Activated T-cell treated with anti-CD3 and anti-CD28 coated beads for 1 hour (primary cell): ENCODE measurements around the gene COL6A3.

Experiments used
- DNase-seq: peaks from one replicate; pipeline ENCODE4 v3.0.0-alpha.2; 2020; ENCODE audit warnings: low read depth

The COL6A3 gene

GRCh38 chr2:237345891-237346640 lies 67.9 kb downstream of the COL6A3 start:
- no peak for DNase-seq

DNA sequence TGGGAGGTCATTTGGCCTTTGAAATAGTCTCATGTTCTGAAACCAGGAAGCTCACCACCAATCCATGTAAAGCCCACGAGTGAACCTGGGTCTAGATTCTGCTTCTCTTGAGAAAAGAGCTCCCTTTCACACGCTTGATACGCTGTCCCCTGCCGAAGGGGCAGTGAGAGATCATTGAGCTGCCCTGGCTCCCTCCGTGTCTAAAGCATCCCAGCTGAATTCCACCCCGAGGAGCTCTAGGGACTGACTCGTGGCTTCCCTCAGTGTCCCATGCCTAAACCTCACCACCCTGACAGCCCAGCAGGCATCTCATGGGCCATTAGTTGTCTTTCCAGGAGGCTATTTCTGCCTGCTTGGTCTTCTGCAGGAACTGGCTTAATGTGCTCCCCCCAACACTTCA lies 68.6 kb downstream of the COL6A3 start:
- DNase-seq: no peak

DNA sequence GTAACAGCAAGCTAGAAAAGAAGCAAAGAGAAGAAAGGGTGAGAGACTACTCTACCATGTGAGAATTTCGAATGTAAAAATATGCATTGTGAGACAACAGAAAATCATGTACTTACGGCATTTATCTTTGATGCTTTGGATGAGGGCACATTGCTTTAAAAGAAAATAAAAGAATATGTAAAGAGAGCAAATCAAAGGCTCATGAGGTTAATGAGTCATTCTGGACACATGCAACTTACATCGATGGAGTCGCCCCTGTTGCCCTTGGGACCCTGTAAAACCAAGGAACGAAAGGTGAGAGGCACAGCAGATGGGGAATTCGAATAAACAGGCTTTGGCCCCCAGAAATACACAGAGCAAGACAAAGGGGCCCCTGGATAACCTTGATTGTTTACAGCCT lies 69.0 kb downstream of the COL6A3 start:
- DNase-seq: no peak

DNA sequence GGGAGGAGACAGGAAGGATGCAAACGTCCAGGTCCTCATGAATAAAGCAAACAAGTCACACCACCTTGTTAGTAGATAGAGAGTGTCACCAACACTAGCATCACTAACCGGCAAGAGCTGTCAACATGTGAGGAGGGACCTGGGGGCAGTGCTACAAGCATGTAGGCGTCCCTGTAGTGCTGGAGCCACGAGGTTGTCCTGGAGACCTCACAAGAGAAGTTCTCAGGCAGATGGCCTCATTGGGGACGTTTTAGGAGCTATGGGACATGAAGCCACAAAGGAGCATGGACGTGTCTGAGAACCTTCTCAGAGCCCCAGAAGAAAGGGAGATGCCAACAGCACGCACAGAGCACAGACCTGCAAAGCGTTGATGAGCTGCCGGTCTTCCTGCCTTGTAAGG lies 70.0 kb downstream of the COL6A3 start:
- DNase-seq: no peak

DNA sequence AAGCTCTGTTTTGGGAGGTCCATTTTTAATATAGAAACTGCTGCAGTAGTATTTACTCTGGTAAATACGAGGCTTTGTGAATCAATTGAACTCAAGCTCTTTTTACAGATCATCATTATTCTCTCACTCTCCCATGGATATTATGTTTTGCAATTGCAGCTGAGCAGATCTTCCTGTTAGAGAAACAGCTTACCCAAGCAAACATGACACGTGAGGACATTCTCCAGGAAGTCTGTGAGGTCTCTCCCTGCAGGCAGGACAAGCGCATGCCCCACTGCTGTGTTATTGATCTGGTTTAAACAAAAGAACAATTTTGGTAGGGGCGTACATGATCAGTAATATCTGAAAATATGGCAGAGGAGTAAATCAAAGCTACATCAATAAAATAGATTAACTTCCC lies 72.1 kb downstream of the COL6A3 start:
- DNase-seq: no peak

- no peak for DNase-seq
These were observed 76.4 kb downstream of the COL6A3 start for GRCh38 chr2:237337586-237337985.

- no peak for DNase-seq
These were observed 77.8 kb downstream of the COL6A3 start for GRCh38 chr2:237336131-237336530.

GRCh38 chr2:237333748-237334147 lies 80.2 kb downstream of the COL6A3 start:
- no peak for DNase-seq

- no peak for DNase-seq
These were observed 83.4 kb downstream of the COL6A3 start for GRCh38 chr2:237330541-237330940.

DNA sequence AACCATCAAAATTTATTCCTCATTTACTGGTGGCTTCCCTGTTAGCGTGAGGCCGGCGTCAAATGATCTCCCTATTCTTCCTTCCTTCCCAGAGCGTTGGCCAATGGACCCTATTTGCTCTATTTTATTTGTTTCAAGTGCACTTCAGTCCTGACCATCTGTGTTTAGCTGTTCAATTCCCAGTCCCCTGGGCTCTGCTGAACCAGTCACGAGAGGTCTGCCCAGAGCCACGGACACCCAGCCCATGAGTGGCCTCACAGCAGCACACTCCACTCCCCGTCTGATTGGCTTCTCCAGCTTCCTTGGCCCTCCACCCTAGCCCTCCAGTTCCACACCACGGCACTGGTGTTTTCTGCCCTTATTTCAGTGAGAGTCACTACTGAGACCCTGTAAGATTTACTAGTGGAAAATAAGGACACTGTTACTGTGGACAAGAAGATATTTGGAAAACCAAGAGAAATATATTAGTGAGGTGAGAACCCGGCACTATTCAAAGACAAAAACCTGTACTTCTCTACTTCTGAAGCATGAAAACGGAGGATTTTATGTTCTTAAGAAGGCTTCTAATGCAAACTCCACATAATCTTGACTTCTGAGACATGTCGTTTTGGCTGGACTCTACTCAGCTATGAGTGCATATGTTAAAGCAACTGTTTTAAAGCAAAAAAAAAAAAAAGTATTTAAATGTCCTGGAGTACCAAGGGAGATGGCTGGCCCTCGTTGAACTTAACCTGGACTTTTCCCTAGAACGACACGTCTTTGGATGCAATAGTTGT lies 86.6 kb downstream of the COL6A3 start:
- no peak for DNase-seq

GRCh38 chr2:237326266-237327171 lies 87.4 kb downstream of the COL6A3 start:
- DNase-seq: no peak

GRCh38 chr2:237324837-237325236 lies 89.1 kb downstream of the COL6A3 start:
- DNase-seq: no peak

GRCh38 chr2:237324405-237324831 lies 89.5 kb downstream of the COL6A3 start:
- no peak for DNase-seq

- DNase-seq: no peak
These were observed 90.3 kb downstream of the COL6A3 start for GRCh38 chr2:237323656-237324055.

DNA sequence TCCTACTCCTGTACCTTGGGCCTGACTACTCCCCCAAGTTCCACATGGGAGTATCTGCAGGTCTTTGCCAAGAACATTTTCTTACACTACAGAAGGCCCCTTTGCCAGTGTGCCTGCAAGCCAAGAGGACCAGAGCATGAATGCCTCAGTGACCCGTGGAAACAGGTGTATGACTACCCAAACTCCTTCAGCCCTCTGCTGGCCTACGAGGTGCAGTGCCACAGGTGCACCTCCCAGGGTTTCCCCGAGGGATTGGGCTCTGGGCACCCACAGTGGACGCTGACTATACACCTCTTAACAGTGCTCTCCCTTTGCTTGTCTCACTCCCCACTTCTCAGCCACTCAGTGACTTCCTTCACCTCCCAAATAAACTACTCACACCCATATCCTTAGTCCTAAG lies 91.4 kb downstream of the COL6A3 start:
- DNase-seq: no peak

- DNase-seq: no peak
These were observed 92.2 kb downstream of the COL6A3 start for GRCh38 chr2:237321746-237322145.

GRCh38 chr2:237320801-237321560 lies 93.0 kb downstream of the COL6A3 start:
- DNase-seq: no peak

DNA sequence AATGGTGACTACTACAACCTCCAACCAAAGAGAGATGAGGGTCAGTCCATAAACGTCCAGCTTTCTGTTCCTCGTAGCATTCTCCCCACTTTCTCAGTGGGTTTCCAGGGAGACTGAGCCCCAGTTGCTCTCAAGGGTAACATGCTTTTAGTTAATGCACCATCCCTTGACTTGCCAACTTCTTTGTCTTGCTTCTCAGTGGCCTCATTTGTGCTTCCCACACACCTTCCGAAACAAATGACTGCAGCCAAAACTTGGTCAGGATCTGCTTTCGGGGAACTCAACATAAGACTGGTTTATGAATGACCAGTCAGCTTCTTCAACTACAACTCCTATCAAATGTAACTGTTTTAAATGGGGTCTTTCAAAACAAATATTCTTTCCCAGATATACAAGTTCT lies 94.1 kb downstream of the COL6A3 start:
- DNase-seq: no peak

GRCh38 chr2:237319086-237319820 lies 94.7 kb downstream of the COL6A3 start:
- DNase-seq: no peak

- DNase-seq: no peak
These were observed 97.6 kb downstream of the COL6A3 start for GRCh38 chr2:237316339-237316738.

GRCh38 chr2:237315829-237316225 lies 98.1 kb downstream of the COL6A3 start:
- DNase-seq: no peak
